ENCODE results near the gene DUSP5. TPM values are rescaled to one million over a fixed set of nuclear protein-coding genes. Genes with fewer than 3 reads are reported as not detected.
"Not testable (repeated sequence)": the region's sequence is repeated elsewhere in the genome, so short reads cannot be mapped to it uniquely, and the experiment has no call there.

The DUSP5 gene
- total RNA-seq, 1 donor from 2014 or later: 2.4 TPM

DNA sequence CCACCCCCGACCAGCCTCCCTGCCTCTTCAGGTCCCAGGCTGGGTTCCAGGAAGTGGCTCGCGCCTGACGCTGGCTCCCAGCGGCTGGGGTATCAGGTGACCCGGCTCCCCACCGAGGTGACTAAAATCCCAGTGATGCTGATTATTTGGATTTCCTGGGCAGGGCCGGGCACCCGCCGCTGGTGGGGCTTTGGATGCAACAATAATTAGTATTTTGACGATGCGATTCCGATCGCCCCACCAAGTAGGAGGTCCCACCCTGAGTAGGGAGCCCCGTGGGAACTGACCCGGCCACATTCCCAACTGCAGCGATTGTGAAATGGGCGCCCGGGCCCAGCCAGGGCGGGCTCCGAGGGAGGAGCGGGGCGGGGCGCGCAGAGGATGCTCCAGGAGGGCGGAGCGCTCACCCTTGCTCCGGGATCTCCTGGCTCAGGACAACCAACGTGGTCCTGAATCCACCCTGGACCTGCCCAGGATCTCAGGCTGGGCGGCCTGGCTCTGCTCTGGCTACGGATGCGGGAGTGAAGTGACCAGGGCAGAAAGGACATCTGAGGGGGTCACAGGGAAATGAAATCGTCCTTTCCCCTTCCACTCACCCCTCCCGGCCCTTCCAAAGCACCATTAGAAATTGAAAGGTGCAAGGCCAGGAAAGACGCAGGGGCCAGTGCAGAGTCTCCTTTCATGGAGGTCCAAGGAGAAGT, 32.6 kb downstream of the DUSP5 start:
- Mint-ChIP-seq H3K27ac (ENCODE audit: unreplicated experiment) (no peak overlapping the region), H3K36me3 (ENCODE audit: unreplicated experiment) (no peaks in the 10 kb centered on the region), H3K4me1 (ENCODE audit: low read depth, unreplicated experiment) (peaks cover 2% of the 10 kb centered on the region), H3K9me3 (ENCODE audit: unreplicated experiment) (no peaks in the 10 kb centered on the region), H3K27me3 (ENCODE audit: unreplicated experiment) (peaks cover 2% of the 10 kb centered on the region), H3K4me3 (ENCODE audit: unreplicated experiment) (no peak overlapping the region)
- TF ChIP-seq, protein P1, sequence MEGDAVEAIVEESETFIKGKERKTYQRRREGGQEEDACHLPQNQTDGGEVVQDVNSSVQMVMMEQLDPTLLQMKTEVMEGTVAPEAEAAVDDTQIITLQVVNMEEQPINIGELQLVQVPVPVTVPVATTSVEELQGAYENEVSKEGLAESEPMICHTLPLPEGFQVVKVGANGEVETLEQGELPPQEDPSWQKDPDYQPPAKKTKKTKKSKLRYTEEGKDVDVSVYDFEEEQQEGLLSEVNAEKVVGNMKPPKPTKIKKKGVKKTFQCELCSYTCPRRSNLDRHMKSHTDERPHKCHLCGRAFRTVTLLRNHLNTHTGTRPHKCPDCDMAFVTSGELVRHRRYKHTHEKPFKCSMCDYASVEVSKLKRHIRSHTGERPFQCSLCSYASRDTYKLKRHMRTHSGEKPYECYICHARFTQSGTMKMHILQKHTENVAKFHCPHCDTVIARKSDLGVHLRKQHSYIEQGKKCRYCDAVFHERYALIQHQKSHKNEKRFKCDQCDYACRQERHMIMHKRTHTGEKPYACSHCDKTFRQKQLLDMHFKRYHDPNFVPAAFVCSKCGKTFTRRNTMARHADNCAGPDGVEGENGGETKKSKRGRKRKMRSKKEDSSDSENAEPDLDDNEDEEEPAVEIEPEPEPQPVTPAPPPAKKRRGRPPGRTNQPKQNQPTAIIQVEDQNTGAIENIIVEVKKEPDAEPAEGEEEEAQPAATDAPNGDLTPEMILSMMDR (IDR thresholded peaks at IDR 0.05; ENCODE audit: partially characterized antibody, unreplicated experiment): no peak
- peak; percentile 55 for DNase-seq

DNA sequence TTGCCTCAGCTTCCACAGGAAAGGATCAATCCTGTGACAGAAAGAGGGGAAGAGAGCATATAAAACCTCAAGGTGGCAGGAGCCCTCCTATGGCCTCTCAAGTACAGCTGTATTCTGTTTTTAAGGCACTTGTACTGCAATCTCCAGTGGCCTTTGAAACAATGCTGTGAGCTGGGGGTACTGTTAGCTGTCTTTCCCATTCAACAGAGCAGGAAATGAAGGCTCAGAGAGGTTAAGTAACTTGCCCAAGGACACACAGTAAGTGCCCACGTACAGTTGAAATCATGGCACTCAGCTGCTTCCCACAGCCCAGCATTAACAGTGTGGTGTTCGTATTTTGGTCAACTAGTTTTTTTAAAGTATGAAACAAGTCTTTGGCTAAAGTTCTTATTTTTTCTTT, 34.0 kb downstream of the DUSP5 start:
- H3K9me3 Mint-ChIP-seq (ENCODE audit: unreplicated experiment): no peaks in the 10 kb centered on the region
- no peak overlapping the region for H3K4me3 Mint-ChIP-seq (ENCODE audit: unreplicated experiment)
- TF ChIP-seq, protein P1 (IDR thresholded peaks at IDR 0.05; ENCODE audit: partially characterized antibody, unreplicated experiment): no peak
- H3K27me3 Mint-ChIP-seq (ENCODE audit: unreplicated experiment): peaks cover 2% of the 10 kb centered on the region
- no peaks in the 10 kb centered on the region for H3K36me3 Mint-ChIP-seq (ENCODE audit: unreplicated experiment)
- DNase-seq: no peak
- no peaks in the 10 kb centered on the region for H3K4me1 Mint-ChIP-seq (ENCODE audit: low read depth, unreplicated experiment)
- no peak overlapping the region for H3K27ac Mint-ChIP-seq (ENCODE audit: unreplicated experiment)

DNA sequence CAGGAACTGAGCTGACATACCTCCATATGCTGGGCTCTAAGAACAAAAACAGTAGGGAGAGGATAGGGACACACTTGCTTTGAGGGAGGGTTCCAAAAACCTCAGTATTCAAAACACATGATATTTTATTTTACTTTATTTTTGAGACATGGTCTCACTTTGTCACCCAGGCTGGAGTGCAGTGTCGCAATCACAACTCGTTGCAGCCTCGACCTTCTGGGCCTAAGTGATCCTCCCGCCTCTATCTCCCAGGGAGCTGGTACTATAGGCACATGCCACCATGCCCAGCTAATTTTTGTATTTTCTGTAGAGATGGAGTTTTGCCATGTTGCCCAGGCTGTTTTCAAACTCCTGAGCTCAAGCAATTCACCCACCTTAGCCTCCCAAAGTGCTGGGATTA, 34.9 kb downstream of the DUSP5 start:
- not testable (repeated sequence) for H3K27me3 Mint-ChIP-seq (ENCODE audit: unreplicated experiment); H3K36me3 Mint-ChIP-seq (ENCODE audit: unreplicated experiment); H3K27ac Mint-ChIP-seq (ENCODE audit: unreplicated experiment); H3K9me3 Mint-ChIP-seq (ENCODE audit: unreplicated experiment); H3K4me3 Mint-ChIP-seq (ENCODE audit: unreplicated experiment); DNase-seq; H3K4me1 Mint-ChIP-seq (ENCODE audit: low read depth, unreplicated experiment)

DNA sequence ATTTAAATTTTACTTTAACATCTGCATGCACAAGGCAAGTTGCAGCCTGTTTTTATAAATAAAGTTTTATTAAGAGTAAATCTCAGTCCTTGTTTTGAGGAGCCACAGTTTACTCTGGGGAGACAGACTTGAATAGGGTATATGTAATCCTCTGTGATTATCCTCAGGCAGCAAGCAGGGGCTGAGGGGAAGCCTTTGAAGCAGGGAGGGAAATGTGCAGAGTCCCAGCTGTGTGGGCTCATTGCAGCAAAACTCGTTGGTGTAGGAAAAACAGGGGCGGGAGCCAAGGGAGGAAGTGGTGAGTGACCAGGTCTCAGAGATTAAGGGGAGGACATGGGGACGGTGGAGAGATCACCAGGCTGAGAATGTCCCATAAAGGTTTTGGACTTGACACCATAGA, 35.4 kb downstream of the DUSP5 start:
- Mint-ChIP-seq H3K27ac (ENCODE audit: unreplicated experiment) (no peak overlapping the region), H3K4me3 (ENCODE audit: unreplicated experiment) (no peak overlapping the region), H3K27me3 (ENCODE audit: unreplicated experiment) (peaks cover 2% of the 10 kb centered on the region), H3K4me1 (ENCODE audit: low read depth, unreplicated experiment) (no peaks in the 10 kb centered on the region), H3K36me3 (ENCODE audit: unreplicated experiment) (no peaks in the 10 kb centered on the region), H3K9me3 (ENCODE audit: unreplicated experiment) (no peaks in the 10 kb centered on the region)
- DNase-seq: no peak
- TF ChIP-seq, protein P1 (IDR thresholded peaks at IDR 0.05; ENCODE audit: partially characterized antibody, unreplicated experiment): no peak

DNA sequence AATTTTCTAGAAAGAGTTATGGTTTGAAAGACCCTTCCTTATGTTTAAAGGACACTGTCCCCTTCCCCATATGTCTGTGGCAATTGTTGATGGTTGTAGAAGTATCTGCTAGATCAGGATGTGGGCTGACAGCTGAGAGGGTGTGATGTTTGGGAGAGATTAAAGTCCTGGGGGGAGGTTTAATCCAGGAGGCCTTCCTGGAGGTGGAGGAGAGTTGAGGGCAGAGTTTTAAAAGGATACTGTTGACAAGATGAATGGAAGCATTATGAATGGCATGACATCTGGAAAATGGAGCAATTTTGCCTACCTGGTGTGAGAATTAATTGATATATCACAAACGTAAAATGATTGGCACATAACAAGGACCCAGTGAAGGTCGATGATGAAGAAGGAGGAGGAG, 36.9 kb downstream of the DUSP5 start:
- H3K4me1 Mint-ChIP-seq (ENCODE audit: low read depth, unreplicated experiment): no peaks in the 10 kb centered on the region
- H3K9me3 Mint-ChIP-seq (ENCODE audit: unreplicated experiment): no peaks in the 10 kb centered on the region
- no peak for DNase-seq
- no peaks in the 10 kb centered on the region for H3K36me3 Mint-ChIP-seq (ENCODE audit: unreplicated experiment)
- H3K27me3 Mint-ChIP-seq (ENCODE audit: unreplicated experiment): peaks cover 2% of the 10 kb centered on the region
- no peak overlapping the region for H3K27ac Mint-ChIP-seq (ENCODE audit: unreplicated experiment)
- TF ChIP-seq, protein P1 (IDR thresholded peaks at IDR 0.05; ENCODE audit: partially characterized antibody, unreplicated experiment): no peak
- H3K4me3 Mint-ChIP-seq (ENCODE audit: unreplicated experiment): no peak overlapping the region
